BLaER1 (cell line): ENCODE data around the gene KIAA0586.

Experiments used
- H3K27ac ChIP-seq: shearing (Covaris generic); formaldehyde crosslinking; 2 replicates; pipeline ENCODE4 v1.8.1; 2022
- H3K27me3 ChIP-seq: shearing (Covaris generic); formaldehyde crosslinking; 2 replicates; pipeline ENCODE4 v1.8.1; 2022
- H3K36me3 ChIP-seq: shearing (Covaris generic); formaldehyde crosslinking; 2 replicates; pipeline ENCODE4 v1.8.1; 2022
- H3K4me1 ChIP-seq: shearing (Covaris generic); formaldehyde crosslinking; 2 replicates; pipeline ENCODE4 v1.8.1; 2022
- H3K4me2 ChIP-seq: shearing (Covaris generic); formaldehyde crosslinking; 2 replicates; pipeline ENCODE4 v1.8.1; 2022
- H3K4me3 ChIP-seq: shearing (Covaris generic); formaldehyde crosslinking; 2 replicates; pipeline ENCODE4 v1.8.1; 2022
- H3K9ac ChIP-seq: shearing (Covaris generic); formaldehyde crosslinking; 2 replicates; pipeline ENCODE4 v1.8.1; 2022
- H3K9me3 ChIP-seq: shearing (Covaris generic); formaldehyde crosslinking; 2 replicates; pipeline ENCODE4 v1.8.1; 2022
- H4K20me1 ChIP-seq: shearing (Covaris generic); formaldehyde crosslinking; 2 replicates; pipeline ENCODE4 v1.8.1; 2022
- Cebpa-rat ChIP-seq: shearing (Covaris generic); IDR thresholded peaks from 2 replicates; pipeline ENCODE4 v1.8.1; 2022

The KIAA0586 gene

DNA sequence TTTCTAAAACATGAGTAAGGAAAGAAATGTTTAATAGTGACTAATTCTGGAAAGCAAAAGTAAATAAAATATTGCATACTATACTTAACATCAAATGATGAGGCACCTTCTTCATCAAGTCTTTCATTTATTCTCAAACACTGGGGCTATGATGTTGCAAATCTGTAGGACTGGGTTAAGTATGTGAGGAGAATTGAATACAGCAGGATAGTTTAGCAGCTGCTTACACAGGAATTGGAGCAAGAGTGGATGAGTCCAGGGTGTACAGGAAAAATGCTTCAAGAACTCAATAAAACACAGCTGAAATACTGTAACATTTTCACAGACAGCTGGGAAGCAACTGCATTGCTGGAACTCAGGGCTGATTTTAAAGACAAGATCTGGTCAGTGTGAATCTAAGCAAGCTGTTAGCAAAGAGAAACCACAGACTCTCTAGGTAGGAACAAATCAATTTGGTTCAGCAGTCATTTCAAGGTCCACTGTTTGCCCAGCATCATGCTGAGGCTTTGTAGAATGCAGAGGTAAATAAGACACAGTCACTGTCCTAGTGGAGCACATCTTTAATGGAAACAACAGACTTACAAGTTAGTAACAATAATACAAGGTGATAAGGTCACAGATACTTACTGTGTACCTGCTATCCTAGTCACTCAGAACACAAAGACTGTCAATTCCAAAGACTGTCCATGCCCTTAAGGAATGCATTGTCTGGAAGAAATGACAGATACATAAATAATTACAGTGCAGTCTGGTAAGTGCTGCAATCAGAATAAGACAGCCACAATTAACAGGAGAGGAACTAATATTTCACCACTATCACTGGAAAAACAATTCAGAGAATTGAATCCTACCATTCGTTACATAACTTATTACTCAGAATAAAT, 113.5 kb downstream of the KIAA0586 start:
- no peak for TF ChIP-seq Cebpa-rat
- no peak overlapping the region for H3K27ac ChIP-seq
- peaks cover 9% of the 10 kb centered on the region for H3K36me3 ChIP-seq
- H3K4me3 ChIP-seq = no peak overlapping the region
- H4K20me1 ChIP-seq = no peaks in the 10 kb centered on the region
- H3K4me1 ChIP-seq = no peaks in the 10 kb centered on the region
- H3K9ac ChIP-seq = no peak overlapping the region
- H3K4me2 ChIP-seq = no peak overlapping the region
- H3K27me3 ChIP-seq = no peaks in the 10 kb centered on the region
- 0 out of 2 replicates have a peak, but pooled peaks cover 4% of the 10 kb centered on the region for H3K9me3 ChIP-seq

DNA sequence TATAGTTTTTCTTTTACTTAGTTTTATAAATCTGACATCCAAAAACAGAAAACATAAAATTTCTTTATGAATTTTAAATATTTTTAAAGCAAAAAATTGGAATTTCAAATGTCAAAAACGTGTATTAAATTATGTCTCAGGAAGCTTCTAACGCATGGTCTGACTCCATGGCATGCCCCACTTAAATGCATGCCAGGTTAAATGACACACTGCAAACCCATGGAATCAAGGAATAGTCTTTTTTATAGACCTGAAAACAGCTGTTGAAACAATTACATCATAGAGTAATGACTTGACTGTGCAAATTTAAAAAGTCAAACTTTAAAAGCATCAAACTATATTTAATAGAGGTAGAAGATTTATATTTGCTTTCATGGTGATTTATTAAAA, 114.1 kb downstream of the KIAA0586 start:
- Histone ChIP-seq H3K4me3 (no peak overlapping the region), H3K36me3 (peaks cover 9% of the 10 kb centered on the region), H3K4me1 (no peaks in the 10 kb centered on the region), H4K20me1 (no peaks in the 10 kb centered on the region), H3K9me3 (0 out of 2 replicates have a peak, but pooled peaks cover 4% of the 10 kb centered on the region), H3K27ac (no peak overlapping the region), H3K9ac (no peak overlapping the region), H3K4me2 (no peak overlapping the region), H3K27me3 (no peaks in the 10 kb centered on the region)
- no peak for TF ChIP-seq Cebpa-rat

DNA sequence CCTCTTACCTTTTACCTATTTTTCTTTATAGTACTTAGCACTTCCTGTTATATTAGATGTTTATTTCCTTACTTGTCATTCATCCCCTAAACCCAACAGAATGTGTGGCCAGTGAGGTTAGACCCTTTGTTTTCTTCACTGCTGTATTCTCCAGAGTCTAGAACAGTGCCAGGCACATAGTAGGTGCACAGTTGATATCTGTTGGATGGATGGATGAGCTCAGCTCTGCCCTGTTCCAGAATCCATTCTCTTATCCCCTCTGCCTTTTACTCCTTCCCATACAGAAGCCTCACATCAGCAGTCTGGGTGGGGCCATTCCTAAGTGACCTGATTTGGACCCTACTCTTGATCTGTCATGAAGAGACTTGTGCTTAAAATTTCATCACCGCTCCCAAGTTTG, 115.7 kb downstream of the KIAA0586 start:
- H3K4me1 ChIP-seq = no peaks in the 10 kb centered on the region
- H3K9ac ChIP-seq = no peak overlapping the region
- H3K36me3 ChIP-seq = peaks cover 9% of the 10 kb centered on the region
- H4K20me1 ChIP-seq = no peaks in the 10 kb centered on the region
- H3K27ac ChIP-seq = no peak overlapping the region
- TF ChIP-seq Cebpa-rat = no peak
- no peak overlapping the region for H3K4me3 ChIP-seq
- 0 out of 2 replicates have a peak, but pooled peaks cover 4% of the 10 kb centered on the region for H3K9me3 ChIP-seq
- no peak overlapping the region for H3K4me2 ChIP-seq
- H3K27me3 ChIP-seq = no peaks in the 10 kb centered on the region

DNA sequence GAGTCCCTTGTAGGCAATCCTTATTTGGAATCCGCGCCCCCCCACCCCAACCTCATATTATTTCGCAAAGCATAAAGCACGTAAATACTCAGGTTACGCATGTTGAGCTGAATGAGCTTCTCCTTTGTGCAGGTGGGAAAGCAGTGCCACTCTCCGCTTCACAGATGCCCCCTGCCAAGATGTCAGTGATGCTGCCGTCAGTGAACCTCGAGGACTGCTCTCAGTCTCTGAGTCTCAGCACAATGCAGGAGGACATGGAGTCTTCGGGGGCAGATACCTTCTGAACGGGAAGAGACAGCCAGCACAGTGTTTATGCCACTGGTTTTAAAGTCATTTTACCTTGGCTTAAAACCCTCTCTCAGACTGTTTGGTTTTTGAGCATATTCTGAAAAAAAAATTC, 120.1 kb downstream of the KIAA0586 start:
- H3K4me1 ChIP-seq = no peaks in the 10 kb centered on the region
- 0 out of 2 replicates have a peak, but pooled peaks cover 4% of the 10 kb centered on the region for H3K9me3 ChIP-seq
- no peaks in the 10 kb centered on the region for H4K20me1 ChIP-seq
- H3K4me3 ChIP-seq = no peak overlapping the region
- no peak for TF ChIP-seq Cebpa-rat
- H3K27ac ChIP-seq = no peak overlapping the region
- H3K9ac ChIP-seq = no peak overlapping the region
- no peaks in the 10 kb centered on the region for H3K27me3 ChIP-seq
- H3K36me3 ChIP-seq = peaks cover 9% of the 10 kb centered on the region
- H3K4me2 ChIP-seq = no peak overlapping the region

DNA sequence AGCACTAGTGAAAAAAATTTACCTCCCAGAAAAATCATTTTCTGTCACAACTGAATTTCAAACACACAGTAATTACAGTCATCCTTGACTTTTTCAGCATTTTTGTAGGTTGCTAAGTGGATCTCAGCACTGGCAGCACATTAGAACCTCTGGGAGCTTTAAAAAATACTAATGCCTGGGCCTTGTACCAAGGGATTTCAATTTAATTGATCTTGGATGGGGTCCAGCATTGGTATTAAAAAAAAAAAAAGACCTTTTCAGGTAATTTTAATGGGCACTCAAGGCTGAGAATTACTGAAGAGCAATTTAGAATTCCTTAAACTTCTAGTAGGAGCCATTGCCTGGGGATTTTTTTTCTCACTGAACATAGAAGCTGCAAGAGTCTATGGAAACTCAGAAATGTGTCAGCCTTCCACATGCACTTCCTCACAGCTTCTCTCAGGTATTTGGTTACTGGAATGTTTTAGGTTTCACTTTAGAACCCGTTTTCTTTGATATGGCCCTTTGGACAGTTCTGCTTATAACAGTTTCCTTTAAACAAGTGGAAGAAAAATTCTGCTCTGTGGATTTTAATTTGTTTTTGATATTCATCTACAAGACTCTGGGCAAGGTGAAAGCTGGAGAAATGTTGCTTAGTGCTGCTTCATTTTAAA, 121.7 kb downstream of the KIAA0586 start:
- Histone ChIP-seq H3K27ac (no peak overlapping the region), H3K4me2 (no peak overlapping the region), H3K4me1 (no peaks in the 10 kb centered on the region), H3K9me3 (no peaks in the 10 kb centered on the region), H3K4me3 (no peak overlapping the region), H3K36me3 (no peaks in the 10 kb centered on the region), H4K20me1 (no peaks in the 10 kb centered on the region), H3K9ac (no peak overlapping the region), H3K27me3 (no peaks in the 10 kb centered on the region)
- no peak for TF ChIP-seq Cebpa-rat

DNA sequence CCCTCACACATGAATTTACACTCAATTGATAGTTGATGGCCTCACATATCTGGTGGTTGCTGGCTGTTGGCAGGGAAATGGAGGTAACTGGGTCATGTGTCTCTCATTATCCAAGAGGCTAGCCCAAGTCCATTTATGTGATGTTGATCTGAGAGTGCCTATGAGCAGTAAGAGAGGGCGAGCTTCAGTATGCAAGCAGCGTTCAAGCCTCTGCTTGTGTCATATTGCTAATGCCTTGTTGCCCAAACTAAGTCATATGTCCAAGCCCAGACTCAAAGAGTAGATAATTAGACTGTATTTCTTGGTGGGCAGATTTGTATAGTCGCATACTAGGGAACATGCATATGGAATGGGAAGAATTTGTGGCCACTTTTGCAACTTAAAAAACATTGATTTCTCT, 126.4 kb downstream of the KIAA0586 start:
- H3K4me1 ChIP-seq = no peaks in the 10 kb centered on the region
- no peaks in the 10 kb centered on the region for H3K9me3 ChIP-seq
- H3K4me2 ChIP-seq = no peak overlapping the region
- no peak overlapping the region for H3K4me3 ChIP-seq
- H3K27ac ChIP-seq = no peak overlapping the region
- H4K20me1 ChIP-seq = no peaks in the 10 kb centered on the region
- no peaks in the 10 kb centered on the region for H3K36me3 ChIP-seq
- no peak overlapping the region for H3K9ac ChIP-seq
- no peak for TF ChIP-seq Cebpa-rat
- H3K27me3 ChIP-seq = no peaks in the 10 kb centered on the region

DNA sequence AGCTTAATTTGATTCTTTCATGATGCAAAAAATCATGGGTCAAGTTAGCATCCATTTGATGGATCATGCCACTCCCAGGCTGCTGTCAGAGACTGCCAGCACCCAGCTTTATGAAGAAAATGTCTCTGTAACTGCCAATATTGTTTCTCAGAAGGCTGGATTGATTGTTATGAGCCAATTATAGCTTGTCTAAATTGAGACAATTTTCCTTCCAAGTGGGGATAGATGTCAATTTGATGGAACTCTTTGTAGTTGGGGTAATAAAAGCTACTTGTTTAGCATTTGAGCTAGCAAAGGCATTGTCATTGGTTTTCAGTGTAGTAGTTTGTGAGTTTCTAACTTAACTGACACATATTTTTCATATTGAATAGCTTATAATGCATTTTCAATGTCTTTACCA, 128.1 kb downstream of the KIAA0586 start:
- TF ChIP-seq Cebpa-rat = no peak
- H3K4me1 ChIP-seq = no peaks in the 10 kb centered on the region
- no peaks in the 10 kb centered on the region for H4K20me1 ChIP-seq
- no peak overlapping the region for H3K4me3 ChIP-seq
- H3K27me3 ChIP-seq = no peaks in the 10 kb centered on the region
- no peak overlapping the region for H3K27ac ChIP-seq
- no peak overlapping the region for H3K9ac ChIP-seq
- H3K4me2 ChIP-seq = no peak overlapping the region
- H3K36me3 ChIP-seq = no peaks in the 10 kb centered on the region
- no peaks in the 10 kb centered on the region for H3K9me3 ChIP-seq

DNA sequence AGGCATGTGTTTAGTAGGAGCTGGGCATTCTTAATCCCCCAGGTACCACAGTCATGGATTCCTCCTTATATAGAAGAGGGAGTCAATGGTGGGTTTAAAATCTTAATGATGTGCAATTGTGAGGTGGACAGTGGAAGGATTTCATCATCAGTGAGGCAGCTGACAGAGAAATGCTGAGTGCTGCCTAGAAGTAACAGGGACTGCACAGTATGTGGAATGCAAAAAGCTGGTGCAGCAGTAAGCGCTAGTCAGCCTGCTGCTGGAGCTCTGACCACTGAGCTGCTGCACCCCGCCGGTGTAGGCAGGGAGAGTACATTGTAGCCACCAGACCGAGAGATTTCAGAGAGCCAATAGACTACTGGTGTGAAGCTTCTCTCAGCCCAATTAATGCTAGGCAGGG, 129.7 kb downstream of the KIAA0586 start:
- Histone ChIP-seq H3K9me3 (no peaks in the 10 kb centered on the region), H4K20me1 (no peaks in the 10 kb centered on the region), H3K4me2 (no peak overlapping the region), H3K4me1 (no peaks in the 10 kb centered on the region), H3K27me3 (no peaks in the 10 kb centered on the region), H3K4me3 (no peak overlapping the region), H3K9ac (no peak overlapping the region), H3K27ac (no peak overlapping the region), H3K36me3 (no peaks in the 10 kb centered on the region)
- TF ChIP-seq Cebpa-rat = no peak

DNA sequence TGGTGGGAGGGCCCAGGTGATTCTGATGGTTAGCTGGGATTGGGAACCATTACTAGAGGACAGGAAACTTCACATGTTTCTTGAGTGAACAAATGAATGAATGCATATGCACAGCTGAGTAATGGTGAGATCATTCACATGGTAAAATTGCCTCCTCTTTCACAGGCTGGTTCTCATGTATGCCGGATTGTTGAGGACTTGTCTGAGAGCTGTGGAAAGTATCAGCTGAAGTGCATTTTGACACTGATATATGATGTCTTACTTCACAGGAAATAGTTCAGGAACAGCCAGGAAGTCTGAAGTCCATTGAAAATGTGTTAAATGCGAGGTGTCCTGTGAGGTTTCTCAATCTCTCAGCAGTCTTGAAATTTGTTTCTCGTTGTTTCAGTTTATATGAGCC, 132.7 kb downstream of the KIAA0586 start:
- Histone ChIP-seq H3K4me1 (no peaks in the 10 kb centered on the region), H3K27ac (no peak overlapping the region), H4K20me1 (no peaks in the 10 kb centered on the region), H3K9me3 (no peaks in the 10 kb centered on the region), H3K9ac (no peak overlapping the region), H3K36me3 (no peaks in the 10 kb centered on the region), H3K4me3 (no peak overlapping the region), H3K4me2 (no peak overlapping the region), H3K27me3 (no peaks in the 10 kb centered on the region)
- no peak for TF ChIP-seq Cebpa-rat

DNA sequence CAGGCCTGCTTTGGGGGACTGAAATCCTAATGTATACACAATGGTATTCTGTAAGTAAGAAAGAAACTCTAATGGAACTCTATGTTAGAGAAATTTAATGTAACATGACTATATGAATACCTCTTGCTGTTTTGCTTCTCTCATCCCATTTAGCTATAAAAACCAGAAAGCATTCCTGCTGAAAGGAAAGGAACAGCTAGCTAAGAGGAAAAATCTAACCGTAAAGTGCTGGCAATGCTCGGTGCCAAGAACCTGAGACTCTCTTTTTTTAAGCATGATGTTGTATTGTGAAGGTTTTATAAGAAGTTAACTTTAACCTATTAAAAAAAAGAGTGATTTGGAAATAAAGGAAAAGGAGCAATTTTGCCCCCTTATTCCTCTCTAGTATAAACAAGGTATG, 134.6 kb downstream of the KIAA0586 start:
- H4K20me1 ChIP-seq = no peaks in the 10 kb centered on the region
- H3K36me3 ChIP-seq = no peaks in the 10 kb centered on the region
- TF ChIP-seq Cebpa-rat = no peak
- H3K27me3 ChIP-seq = no peaks in the 10 kb centered on the region
- H3K4me2 ChIP-seq = no peak overlapping the region
- H3K27ac ChIP-seq = no peak overlapping the region
- no peaks in the 10 kb centered on the region for H3K9me3 ChIP-seq
- no peak overlapping the region for H3K4me3 ChIP-seq
- no peak overlapping the region for H3K9ac ChIP-seq
- H3K4me1 ChIP-seq = no peaks in the 10 kb centered on the region
